Forelimb muscle (tissue), 1 donor: Measurements from ENCODE around the gene GNS. TPM values are rescaled to one million over a fixed set of nuclear protein-coding genes. Genes with fewer than 3 reads are reported as not detected.
A peak's percentile ranks its signal among the peaks of the same experiment; 100 is the strongest.
"Not testable (repeated sequence)": the region's sequence is repeated elsewhere in the genome, so short reads cannot be mapped to it uniquely, and the experiment has no call there.

ENCODE experiments used
- DNase-seq: peaks from one replicate; pipeline ENCODE4 v3.0.0-alpha.2; 2013; ENCODE audit warnings: low read depth
- polyA plus RNA-seq: library from polyadenylated mRNA; unstranded; fragments of 120-200 nt; gene quantifications from one replicate; pipeline ENCODE4 v1.2.1, GENCODE V29; 2013; ENCODE audit not compliant: insufficient read length

Gene GNS
- polyA plus RNA-seq, 1 donor, result 55.7 TPM

GRCh38 chr12:64779354-64779974 is 20.3 kb upstream of the GNS start:
- no peak for DNase-seq

DNA sequence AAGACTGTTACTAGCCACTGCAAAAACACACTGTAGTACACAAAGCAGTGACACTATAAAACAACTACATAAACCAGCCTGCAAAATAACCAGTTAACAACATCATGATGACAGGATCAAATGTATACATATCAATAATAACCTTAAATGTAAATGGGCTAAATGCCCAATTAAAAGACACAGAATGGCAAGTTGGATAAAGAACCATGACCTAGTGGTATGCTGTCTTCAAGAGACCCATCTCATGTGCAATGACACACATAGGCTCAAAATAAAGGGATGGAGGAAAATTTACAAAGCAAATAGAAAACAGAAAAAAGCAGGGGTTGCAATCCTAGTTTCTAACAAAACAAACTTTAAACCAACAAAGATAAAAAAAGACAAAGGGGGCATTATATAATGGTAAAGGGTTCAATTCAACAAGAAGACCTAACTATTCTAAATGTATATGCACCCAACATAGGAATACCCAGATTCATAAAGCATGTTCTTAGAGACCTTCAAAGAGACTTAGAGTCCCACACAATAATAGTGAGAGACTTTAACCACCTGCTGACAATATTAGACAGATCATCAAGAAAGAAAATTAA is 16.0 kb upstream of the GNS start:
- DNase-seq, result not testable (repeated sequence)

DNA sequence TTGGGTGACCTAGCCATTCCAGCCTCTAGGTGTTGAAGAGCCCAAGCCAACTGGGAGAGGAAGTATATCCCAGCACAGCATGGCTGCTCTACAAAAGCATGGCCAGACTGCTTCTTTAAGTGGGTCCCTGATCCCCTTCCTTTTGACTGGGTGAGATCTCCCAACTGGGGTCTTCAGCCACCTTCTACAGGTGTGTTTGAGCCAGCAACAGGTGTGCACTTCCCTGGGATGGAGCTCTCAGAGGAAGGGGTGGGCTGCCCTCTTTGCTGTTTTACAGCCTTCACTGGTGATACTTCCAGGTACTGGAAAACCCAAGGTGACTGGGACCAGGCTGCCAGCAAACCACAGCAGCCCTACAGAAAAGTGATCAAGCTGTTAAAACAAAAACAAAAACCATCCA is 14.2 kb upstream of the GNS start:
- no peak for DNase-seq

DNA sequence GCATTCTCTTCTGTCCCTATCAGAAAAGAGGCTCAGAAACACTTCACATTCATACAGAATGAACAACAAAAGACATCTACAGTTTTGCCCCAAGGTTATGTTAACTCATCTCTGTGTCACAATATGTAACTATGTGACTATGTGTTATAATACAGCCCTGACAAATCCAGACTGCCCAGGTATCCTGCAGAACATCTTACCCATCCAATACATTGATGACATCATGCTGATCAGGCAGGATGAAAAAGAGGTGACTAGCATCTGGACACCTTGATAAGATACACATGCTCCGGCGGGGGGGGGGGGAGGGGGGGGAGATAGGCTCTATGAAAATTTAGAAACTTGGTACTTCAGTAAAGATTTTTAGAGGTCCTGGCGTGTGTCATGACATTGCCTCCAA is 8.3 kb upstream of the GNS start:
- no peak for DNase-seq

GRCh38 chr12:64760808-64761573 is 1.8 kb upstream of the GNS start:
- DNase-seq, result no peak

- no peak for DNase-seq
Observed at GRCh38 chr12:64757771-64758170, 1.4 kb downstream of the GNS start.

DNA sequence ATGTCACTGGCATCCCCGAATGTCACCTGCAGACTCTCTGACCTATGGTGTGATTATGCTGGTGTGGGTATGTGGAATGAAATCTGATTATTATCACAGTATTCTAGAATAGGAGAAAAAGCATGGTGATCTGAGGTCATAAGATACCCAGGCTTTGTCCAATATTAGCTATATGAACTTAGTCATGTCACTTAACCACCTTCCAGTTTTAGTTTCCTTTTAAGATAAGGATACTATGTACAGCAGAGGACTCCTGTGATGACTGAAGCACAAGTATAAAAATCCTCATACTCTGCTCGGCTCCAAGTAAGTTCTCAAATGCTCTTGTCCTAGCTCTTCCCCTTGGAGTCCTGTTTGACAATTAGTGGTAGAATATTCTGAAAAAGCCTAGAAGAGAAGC is 2.8 kb downstream of the GNS start:
- DNase-seq, result no peak

DNA sequence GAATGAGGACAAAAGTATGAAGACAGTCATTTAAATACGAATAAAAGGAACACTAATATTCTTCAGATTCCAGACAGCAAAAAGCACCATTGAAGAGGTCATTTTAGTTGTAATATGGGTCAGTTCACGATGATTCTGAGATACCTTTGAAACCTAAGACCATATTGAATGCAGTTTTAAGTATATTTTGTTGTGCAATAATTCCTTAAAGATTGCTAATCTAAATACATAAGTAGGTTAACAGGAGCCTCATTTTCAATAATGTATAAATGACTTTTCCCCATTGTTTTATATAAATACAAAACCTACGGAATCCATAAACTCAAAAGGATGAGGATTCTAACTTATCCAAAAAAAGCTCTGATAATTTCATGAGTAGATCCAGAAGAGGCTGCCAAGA is 5.8 kb downstream of the GNS start:
- no peak for DNase-seq

DNA sequence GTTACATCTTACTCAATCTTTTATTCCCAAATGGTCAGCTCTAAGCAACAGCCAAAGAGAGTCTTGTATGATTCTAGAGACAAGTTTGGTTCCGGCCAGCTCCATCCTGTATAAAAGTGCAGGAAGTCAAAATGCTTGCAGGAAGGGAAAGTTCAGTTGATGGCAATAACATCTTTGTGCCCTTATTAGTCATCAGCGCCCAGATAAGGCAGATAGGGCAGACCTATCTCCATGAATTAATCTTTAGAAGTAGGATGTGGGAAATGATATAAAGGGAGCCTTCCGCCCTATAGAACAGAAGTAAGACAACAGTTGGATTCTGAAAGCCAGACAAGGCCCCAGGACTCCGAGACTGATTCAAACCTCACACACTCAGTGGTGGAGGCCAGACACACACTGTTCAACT is 6.4 kb downstream of the GNS start:
- DNase-seq, result peak; percentile 19

DNA sequence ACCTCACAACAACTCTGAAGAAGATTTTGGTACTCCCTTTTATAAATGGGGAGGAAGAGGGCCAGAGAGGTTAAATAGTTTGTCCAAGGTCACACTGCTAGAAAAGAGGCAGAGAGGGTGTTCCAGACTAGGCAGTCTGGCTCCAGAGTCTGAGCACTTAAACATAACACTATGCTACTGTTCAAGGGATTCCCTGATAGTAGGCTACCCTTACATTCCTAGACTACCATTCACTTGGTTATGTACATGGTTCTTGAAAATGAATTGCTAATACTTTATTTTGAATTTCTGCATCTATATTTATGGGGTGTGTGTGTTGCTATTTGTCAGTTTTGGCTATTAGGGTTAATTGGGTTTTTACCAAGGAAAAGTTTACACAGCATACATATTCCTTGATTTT is 7.2 kb downstream of the GNS start:
- no peak for DNase-seq

DNA sequence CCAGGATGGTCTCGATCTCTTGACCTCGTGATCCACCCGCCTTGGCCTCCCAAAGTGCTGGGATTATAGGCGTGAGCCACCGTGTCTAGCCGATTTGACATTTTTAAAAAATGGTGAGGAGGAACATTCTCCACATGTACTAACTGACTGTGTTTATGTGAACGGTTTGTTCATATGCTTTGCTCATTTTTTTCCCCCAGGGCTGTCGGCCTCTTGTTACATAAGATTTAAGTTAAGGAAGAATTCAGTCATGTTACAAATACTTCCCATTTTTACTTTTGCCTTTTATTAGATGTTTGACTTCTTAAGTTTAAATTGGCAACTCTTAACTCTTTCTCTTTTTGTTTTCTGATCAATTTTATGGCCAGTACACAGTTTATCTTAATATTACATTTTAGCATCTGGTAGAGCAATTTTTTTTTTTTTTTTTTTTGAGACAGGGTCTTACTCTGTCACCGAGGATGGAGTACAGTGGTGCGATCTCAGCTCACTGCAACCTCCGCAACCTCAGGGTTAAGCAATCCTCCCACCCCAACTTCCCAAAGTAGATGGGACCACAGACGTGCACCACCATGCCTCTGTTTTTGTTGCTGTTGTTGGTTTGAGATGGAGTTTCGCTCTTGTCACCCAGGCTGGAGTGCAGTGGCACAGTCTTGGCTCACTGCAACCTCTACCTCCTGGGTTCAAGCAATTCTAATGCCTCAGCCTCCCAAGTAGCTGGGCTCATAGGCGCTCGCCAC is 9.6 kb downstream of the GNS start:
- DNase-seq, result no peak

DNA sequence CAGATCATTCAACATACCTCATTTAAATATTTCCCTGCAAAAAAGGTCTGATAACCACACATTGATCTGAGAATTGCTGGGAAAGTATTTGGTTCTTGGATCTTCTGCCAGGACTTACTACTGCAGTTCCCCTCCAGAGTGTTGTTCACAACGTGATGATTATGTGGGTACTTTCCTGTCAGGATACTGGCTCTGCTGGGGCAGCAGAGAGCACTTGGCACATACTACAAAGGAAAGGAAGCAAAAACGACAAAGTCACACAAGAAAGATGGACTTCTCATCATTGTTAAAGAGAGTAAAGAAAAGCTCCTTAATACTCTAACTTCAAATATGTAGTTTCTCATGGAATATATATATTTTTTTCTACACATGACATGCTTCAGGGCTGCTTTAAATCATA is 11.5 kb downstream of the GNS start:
- DNase-seq, result no peak

DNA sequence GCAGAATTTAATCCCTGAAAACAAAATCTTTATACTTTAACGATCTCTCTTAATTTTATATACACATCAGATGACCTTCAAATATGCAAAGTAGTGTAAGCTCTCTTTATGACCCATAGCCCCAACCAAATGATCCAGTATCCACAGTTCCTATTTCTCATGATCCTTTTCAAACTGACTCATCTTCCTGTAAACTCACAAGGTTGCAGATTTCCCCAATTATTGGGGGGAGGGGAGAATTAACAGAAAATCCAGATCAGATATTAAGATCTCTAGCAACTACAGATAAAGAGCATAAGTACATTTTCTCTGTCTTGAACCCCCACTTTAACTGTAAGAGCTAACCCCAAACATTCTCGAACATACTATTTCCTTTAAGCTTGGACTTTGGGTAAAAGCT is 12.5 kb downstream of the GNS start:
- no peak for DNase-seq

DNA sequence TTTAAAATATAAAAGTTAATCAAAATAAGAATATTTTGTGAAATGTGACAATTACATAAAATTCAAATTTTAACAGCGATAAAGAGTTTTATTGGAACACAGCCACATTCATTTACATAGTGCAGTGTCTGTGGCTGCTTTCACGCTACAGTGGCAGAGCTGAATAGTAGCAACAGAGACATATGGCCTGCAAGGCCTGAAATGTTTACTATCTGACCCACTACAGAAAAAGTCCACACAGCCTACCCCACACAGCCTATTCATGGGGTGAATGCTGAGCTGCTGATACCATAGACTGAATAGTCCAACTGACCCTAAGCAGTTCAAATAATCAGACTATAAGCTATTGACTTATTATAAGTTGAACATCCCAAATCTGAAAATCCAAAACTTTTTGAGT is 13.2 kb downstream of the GNS start:
- DNase-seq, result no peak

DNA sequence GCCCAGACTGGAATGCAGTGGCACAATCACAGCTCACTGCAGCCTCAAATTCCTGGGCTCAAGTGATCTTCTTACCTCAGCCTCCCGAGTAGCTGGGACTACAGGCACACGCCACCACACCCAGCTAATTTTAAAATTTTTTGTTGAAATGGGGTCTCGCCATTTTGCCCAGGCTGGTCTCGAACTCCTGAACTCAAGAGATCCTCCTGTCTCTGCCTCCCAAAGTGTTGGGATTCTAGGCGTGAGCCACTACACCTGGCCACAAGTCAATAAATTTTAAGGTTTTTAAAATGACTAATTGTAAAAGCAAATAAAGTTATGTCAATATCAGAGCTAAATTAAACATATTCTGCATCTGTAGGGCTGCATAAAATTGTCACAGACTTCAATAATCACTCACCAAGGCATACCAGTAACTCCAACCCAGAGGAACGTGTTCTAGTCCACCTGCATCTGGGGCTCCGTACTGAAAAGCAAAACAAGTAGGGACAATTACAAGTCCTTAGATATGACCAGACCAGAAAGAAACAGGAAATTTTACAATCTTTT is 13.9 kb downstream of the GNS start:
- no peak for DNase-seq

DNA sequence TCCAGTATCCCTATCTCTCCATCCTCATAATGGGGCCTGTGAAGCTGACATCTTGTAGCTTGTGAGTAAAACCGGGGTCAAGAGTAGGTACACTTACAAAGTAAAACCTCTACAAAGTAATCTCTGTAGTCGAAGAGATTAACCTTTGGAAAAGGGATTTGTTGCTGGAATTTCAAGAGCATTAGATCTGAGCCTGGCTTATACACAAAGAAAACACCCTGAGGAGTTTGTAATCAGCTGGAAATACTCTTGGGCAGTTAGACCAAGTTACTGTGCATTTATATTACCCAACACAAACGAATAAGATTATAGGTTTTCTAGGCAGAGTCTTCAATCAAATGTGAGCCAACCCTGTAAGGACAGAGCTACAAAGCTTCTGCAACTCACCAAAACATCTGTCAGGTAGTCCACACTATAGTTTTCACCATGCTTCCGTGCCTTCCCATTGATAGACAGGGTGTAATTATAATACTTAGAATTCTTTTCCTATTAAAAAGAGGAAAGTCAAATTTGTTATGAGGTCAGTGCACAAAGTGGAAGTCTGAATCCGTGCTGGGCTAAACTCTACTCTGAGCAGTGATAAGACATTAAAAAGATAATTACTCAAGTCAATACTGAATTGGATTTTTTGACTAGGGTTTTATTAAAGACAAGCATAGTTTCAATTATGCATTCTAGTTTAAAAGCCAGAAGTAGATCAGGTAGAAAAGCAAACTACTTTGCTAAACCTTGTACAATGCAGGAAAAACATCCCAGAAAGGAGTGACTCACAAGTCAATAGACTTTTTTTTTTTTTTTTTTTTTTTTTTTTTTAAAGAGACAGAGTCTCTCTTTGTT is 14.6 kb downstream of the GNS start:
- DNase-seq, result no peak

- DNase-seq, result no peak
Observed at GRCh38 chr12:64743206-64743605, 16.0 kb downstream of the GNS start.

GRCh38 chr12:64742416-64742815 is 16.8 kb downstream of the GNS start:
- DNase-seq, result no peak

GRCh38 chr12:64740646-64741045 is 18.6 kb downstream of the GNS start:
- no peak for DNase-seq

- DNase-seq, result no peak
Observed at GRCh38 chr12:64739778-64740177, 19.4 kb downstream of the GNS start.

- no peak for DNase-seq
Observed at GRCh38 chr12:64737539-64737938, 21.7 kb downstream of the GNS start.
